ENCODE data around the gene CLRN2.

GRCh38 chr4:17480955-17481354 lies 34.0 kb upstream of the CLRN2 start:
- TF ChIP-seq CTCF (conservative IDR thresholded peaks at IDR 0.05) (no peak), ZFX (IDR thresholded peaks at IDR 0.05) (no peak)

All from C4-2B (cell line).